Activated T-helper 17 cell treated with anti-CD3 and anti-CD28 coated beads, Interleukin-2, amount 50 U/mL, for 72 hours (primary cell): ENCODE results near the gene SIRPD. TPM values are rescaled to one million over a fixed set of nuclear protein-coding genes. Genes with fewer than 3 reads are reported as not detected.
"Not testable (repeated sequence)": the region's sequence is repeated elsewhere in the genome, so short reads cannot be mapped to it uniquely, and the experiment has no call there.

ENCODE experiments used
- ATAC-seq: fragments of 150-1000 bp; cut with Tn5 transposase; replicated peaks from 2 replicates; pipeline ENCODE4 v1.10.0; 2021; ENCODE audit warnings: mild to moderate bottlenecking, moderate library complexity
- H3K27ac Mint-ChIP-seq: one replicate; pipeline ENCODE4 v1.8.0; 2022; ENCODE audit warnings: mixed read lengths
- H3K27me3 Mint-ChIP-seq: one replicate; pipeline ENCODE4 v1.8.0; 2022; ENCODE audit warnings: mixed read lengths
- H3K36me3 Mint-ChIP-seq: one replicate; pipeline ENCODE4 v1.8.0; 2022; ENCODE audit warnings: low read depth, mild to moderate bottlenecking, mixed read lengths
- H3K4me1 Mint-ChIP-seq: one replicate; pipeline ENCODE4 v1.8.0; 2022; ENCODE audit warnings: mixed read lengths
- H3K4me3 Mint-ChIP-seq: one replicate; pipeline ENCODE4 v1.8.0; 2022; ENCODE audit warnings: mild to moderate bottlenecking, mixed read lengths
- H3K9me3 Mint-ChIP-seq: one replicate; pipeline ENCODE4 v1.8.0; 2022; ENCODE audit warnings: mixed read lengths
- total RNA-seq, 2 donors: library from RNA; stranded (reverse); gene quantifications; one replicate each; pipeline ENCODE4 v1.2.3, GENCODE V29; 2022

The SIRPD gene
- total RNA-seq, result not detected

GRCh38 chr20:1557605-1558004, at the start of gene SIRPD:
Gene SIRPD (minus strand): TSS chr20:1557705. CDS start chr20:1557653, 52 bp downstream.
- Mint-ChIP-seq H3K4me3 (no peak within 1 kb of the TSS), H3K4me1 (peaks cover 5% of the 10 kb centered on the region), H3K9me3 (no peaks in the 10 kb centered on the region), H3K27me3 (no peaks in the 10 kb centered on the region), H3K36me3 (no peaks in the 10 kb centered on the region), H3K27ac (no peak within 1 kb of the TSS)
- ATAC-seq, result no peak

GRCh38 chr20:1600736-1601135, 43.2 kb upstream of the SIRPD start:
- no peak overlapping the region for H3K27ac Mint-ChIP-seq

GRCh38 chr20:1595333-1595732, 37.8 kb upstream of the SIRPD start:
- Mint-ChIP-seq H3K4me3 (no peak overlapping the region), H3K9me3 (no peaks in the 10 kb centered on the region), H3K27me3 (no peaks in the 10 kb centered on the region), H3K27ac (no peak overlapping the region), H3K36me3 (no peaks in the 10 kb centered on the region), H3K4me1 (no peaks in the 10 kb centered on the region)
- ATAC-seq, result no peak

More at GRCh38 chr20:1600736-1601135, 43.2 kb upstream of the SIRPD start:
- H3K4me3 Mint-ChIP-seq, result no peak overlapping the region
- H3K27me3 Mint-ChIP-seq, result no peaks in the 10 kb centered on the region
- ATAC-seq, result no peak
- H3K9me3 Mint-ChIP-seq, result no peaks in the 10 kb centered on the region
- no peaks in the 10 kb centered on the region for H3K36me3 Mint-ChIP-seq
- H3K4me1 Mint-ChIP-seq, result no peaks in the 10 kb centered on the region

GRCh38 chr20:1588533-1589460, 31.3 kb upstream of the SIRPD start:
- Mint-ChIP-seq H3K27ac (no peak overlapping the region), H3K36me3 (no peaks in the 10 kb centered on the region), H3K9me3 (no peaks in the 10 kb centered on the region), H3K4me1 (no peaks in the 10 kb centered on the region), H3K27me3 (no peaks in the 10 kb centered on the region), H3K4me3 (no peak overlapping the region)
- ATAC-seq, result no peak

- H3K9me3 Mint-ChIP-seq, result no peaks in the 10 kb centered on the region
- no peaks in the 10 kb centered on the region for H3K36me3 Mint-ChIP-seq
- no peaks in the 10 kb centered on the region for H3K4me1 Mint-ChIP-seq
- no peak overlapping the region for H3K27ac Mint-ChIP-seq
- ATAC-seq, result no peak
- H3K4me3 Mint-ChIP-seq, result no peak overlapping the region
- H3K27me3 Mint-ChIP-seq, result no peaks in the 10 kb centered on the region
These were observed 30.5 kb upstream of the SIRPD start for GRCh38 chr20:1587781-1588532.

GRCh38 chr20:1579488-1579887, 22.0 kb upstream of the SIRPD start:
- no peak overlapping the region for H3K4me3 Mint-ChIP-seq
- no peak for ATAC-seq
- no peak overlapping the region for H3K27ac Mint-ChIP-seq
- H3K9me3 Mint-ChIP-seq, result no peaks in the 10 kb centered on the region
- no peaks in the 10 kb centered on the region for H3K36me3 Mint-ChIP-seq
- no peaks in the 10 kb centered on the region for H3K27me3 Mint-ChIP-seq
- no peaks in the 10 kb centered on the region for H3K4me1 Mint-ChIP-seq

- Mint-ChIP-seq H3K36me3 (no peaks in the 10 kb centered on the region), H3K4me3 (no peak overlapping the region), H3K4me1 (no peaks in the 10 kb centered on the region), H3K27ac (no peak overlapping the region), H3K27me3 (no peaks in the 10 kb centered on the region), H3K9me3 (no peaks in the 10 kb centered on the region)
- ATAC-seq, result no peak
These were observed 20.4 kb upstream of the SIRPD start for GRCh38 chr20:1577906-1578305.

- not testable (repeated sequence) for H3K27ac Mint-ChIP-seq, H3K36me3 Mint-ChIP-seq, H3K9me3 Mint-ChIP-seq, ATAC-seq, H3K4me1 Mint-ChIP-seq, H3K27me3 Mint-ChIP-seq, H3K4me3 Mint-ChIP-seq
These were observed 19.8 kb upstream of the SIRPD start for GRCh38 chr20:1577313-1577712.

GRCh38 chr20:1576641-1577040, 19.1 kb upstream of the SIRPD start:
- Mint-ChIP-seq H3K27ac (no peak overlapping the region), H3K4me3 (no peak overlapping the region)

GRCh38 chr20:1576003-1576402, 18.5 kb upstream of the SIRPD start:
- not testable (repeated sequence) for H3K4me3 Mint-ChIP-seq, H3K9me3 Mint-ChIP-seq, H3K4me1 Mint-ChIP-seq, H3K36me3 Mint-ChIP-seq, H3K27me3 Mint-ChIP-seq, H3K27ac Mint-ChIP-seq
- ATAC-seq, result peak; percentile 77

More at GRCh38 chr20:1576641-1577040, 19.1 kb upstream of the SIRPD start:
- H3K9me3 Mint-ChIP-seq, result no peaks in the 10 kb centered on the region
- no peaks in the 10 kb centered on the region for H3K4me1 Mint-ChIP-seq
- no peaks in the 10 kb centered on the region for H3K36me3 Mint-ChIP-seq
- H3K27me3 Mint-ChIP-seq, result no peaks in the 10 kb centered on the region
- ATAC-seq, result no peak

- H3K4me3 Mint-ChIP-seq, H3K27ac Mint-ChIP-seq, H3K4me1 Mint-ChIP-seq, H3K9me3 Mint-ChIP-seq, H3K36me3 Mint-ChIP-seq, H3K27me3 Mint-ChIP-seq, ATAC-seq: not testable (repeated sequence)
These were observed 14.1 kb upstream of the SIRPD start for GRCh38 chr20:1571583-1571982.

- no peaks in the 10 kb centered on the region for H3K36me3 Mint-ChIP-seq
- no peaks in the 10 kb centered on the region for H3K9me3 Mint-ChIP-seq
- no peak for ATAC-seq
- no peak overlapping the region for H3K27ac Mint-ChIP-seq
- no peak overlapping the region for H3K4me3 Mint-ChIP-seq
- no peaks in the 10 kb centered on the region for H3K27me3 Mint-ChIP-seq
- peaks cover 4% of the 10 kb centered on the region for H3K4me1 Mint-ChIP-seq
These were observed 11.9 kb upstream of the SIRPD start for GRCh38 chr20:1569415-1569881.

- Mint-ChIP-seq H3K36me3 (no peaks in the 10 kb centered on the region), H3K9me3 (peaks cover 3% of the 10 kb centered on the region), H3K27me3 (no peaks in the 10 kb centered on the region), H3K27ac (no peak overlapping the region), H3K4me3 (no peak overlapping the region), H3K4me1 (peaks cover 4% of the 10 kb centered on the region)
- ATAC-seq, result no peak
These were observed 10.6 kb upstream of the SIRPD start for GRCh38 chr20:1568163-1568490.

GRCh38 chr20:1567392-1568162, 10.1 kb upstream of the SIRPD start:
- Mint-ChIP-seq H3K4me1 (peaks cover 4% of the 10 kb centered on the region), H3K4me3 (no peak overlapping the region), H3K27me3 (no peaks in the 10 kb centered on the region), H3K27ac (no peak overlapping the region), H3K36me3 (no peaks in the 10 kb centered on the region), H3K9me3 (peaks cover 6% of the 10 kb centered on the region)
- no peak for ATAC-seq
